ENCODE data around the gene AP3S1.

DNA sequence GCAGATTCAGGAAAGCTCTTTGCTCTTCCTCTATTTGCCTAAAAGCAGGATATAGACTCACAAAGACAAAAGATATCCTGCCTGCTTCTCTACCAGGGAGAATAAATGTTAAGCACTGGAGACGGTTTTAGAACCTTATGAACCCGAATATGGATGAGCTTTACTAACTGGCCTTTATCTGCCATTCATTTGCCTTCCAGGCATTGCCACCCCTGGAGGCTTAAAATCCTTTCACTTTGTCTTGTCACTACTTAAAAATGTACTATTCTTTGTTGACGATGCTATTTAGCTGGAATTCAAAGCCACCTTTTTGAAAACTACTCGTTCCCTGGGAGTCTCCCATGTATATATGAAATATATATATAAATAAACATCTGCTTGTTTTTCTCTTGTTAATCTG lies 97.3 kb downstream of the AP3S1 start:
- TF ChIP-seq, protein P1, sequence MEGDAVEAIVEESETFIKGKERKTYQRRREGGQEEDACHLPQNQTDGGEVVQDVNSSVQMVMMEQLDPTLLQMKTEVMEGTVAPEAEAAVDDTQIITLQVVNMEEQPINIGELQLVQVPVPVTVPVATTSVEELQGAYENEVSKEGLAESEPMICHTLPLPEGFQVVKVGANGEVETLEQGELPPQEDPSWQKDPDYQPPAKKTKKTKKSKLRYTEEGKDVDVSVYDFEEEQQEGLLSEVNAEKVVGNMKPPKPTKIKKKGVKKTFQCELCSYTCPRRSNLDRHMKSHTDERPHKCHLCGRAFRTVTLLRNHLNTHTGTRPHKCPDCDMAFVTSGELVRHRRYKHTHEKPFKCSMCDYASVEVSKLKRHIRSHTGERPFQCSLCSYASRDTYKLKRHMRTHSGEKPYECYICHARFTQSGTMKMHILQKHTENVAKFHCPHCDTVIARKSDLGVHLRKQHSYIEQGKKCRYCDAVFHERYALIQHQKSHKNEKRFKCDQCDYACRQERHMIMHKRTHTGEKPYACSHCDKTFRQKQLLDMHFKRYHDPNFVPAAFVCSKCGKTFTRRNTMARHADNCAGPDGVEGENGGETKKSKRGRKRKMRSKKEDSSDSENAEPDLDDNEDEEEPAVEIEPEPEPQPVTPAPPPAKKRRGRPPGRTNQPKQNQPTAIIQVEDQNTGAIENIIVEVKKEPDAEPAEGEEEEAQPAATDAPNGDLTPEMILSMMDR (IDR thresholded peaks at IDR 0.05), result no peak
- TF ChIP-seq POLR2AphosphoS5 (IDR thresholded peaks at IDR 0.05) (no peak), POLR2A (IDR thresholded peaks at IDR 0.05) (no peak), EP300 (IDR thresholded peaks at IDR 0.05) (no peak)

Data from upper lobe of left lung (tissue), 4 donors.